Left colon (tissue), 2 donors: Measurements from ENCODE around the gene COL6A3. TPM values are rescaled to one million over a fixed set of nuclear protein-coding genes. Genes with fewer than 3 reads are reported as not detected.
"Not testable (repeated sequence)": the region's sequence is repeated elsewhere in the genome, so short reads cannot be mapped to it uniquely, and the experiment has no call there.

Experiments
- ATAC-seq: fragments of 200-7000 bp; cut with Tn5 transposase; one replicate; pipeline ENCODE4 v1.9.1; 2020; ENCODE audit warnings: mild to moderate bottlenecking, moderate library complexity
- DNase-seq, 2 donors: peaks; one replicate each; pipeline ENCODE4 v3.0.0-alpha.2; 2020
- intact Hi-C, 2 donors: fragments of 100-400 bp; cut with DNase I in 1 of 2; cut with micrococcal nuclease in 1 of 2; formaldehyde crosslinking; loops; one replicate each; pipeline versions ENCODE4 v1.11.2 to v1.14.0; 2022; cut with DNase I, micrococcal nuclease
- total RNA-seq, 2 donors: library from RNA; stranded (reverse); fragmentation: NEBNext Ultra II Directional; extraction: Animal tissue kit (Norgen Biotek cat#: 25700); gene quantifications; one replicate each; pipeline ENCODE4 v1.2.1, GENCODE V29; 2021
- donor health status: DM: no; HTN: no; CAD: no.
- donor health status: DM: yes; HTN: yes; CAD: no.

Gene COL6A3
- total RNA-seq, 2 donors from 2014 or later, result 22.6 to 79.5 TPM

DNA sequence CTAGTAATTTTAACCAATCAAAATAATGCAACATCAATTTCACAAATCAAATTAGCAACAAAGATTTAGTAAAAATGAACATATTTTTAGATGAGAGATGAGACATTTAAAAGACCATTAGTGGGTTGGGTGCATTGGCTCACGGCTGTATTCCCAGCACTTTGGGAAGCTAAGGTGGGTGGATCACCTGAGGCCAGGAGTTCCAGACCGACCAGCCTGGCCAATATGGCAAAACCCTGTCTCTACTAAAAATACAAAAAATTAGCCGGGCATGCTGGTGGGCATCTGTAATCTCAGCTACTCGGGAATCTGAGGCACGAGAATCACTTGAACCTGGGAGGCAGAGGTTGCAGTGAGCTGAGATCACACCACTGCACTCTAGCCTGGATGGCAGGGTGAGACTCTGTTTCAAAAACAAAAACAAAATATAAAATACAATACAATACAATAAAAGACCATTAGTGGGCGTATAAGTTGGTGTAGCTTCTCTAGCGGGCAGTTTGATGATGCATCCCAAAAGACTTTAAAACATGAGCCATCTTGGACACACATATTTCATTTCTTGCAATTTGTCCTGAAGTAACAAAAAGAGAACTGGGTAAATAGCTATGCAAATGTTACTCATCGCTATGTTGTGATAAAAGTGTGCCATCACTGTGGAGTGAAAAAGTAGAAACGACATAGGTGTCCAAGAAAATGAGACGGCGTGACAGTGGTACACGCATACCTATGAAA is 101.8 kb downstream of the COL6A3 start:
- DNase-seq, result no peak
- no peak for ATAC-seq
- intact Hi-C loops, result no loop called here

- DNase-seq (no peak), ATAC-seq (no peak)
- intact Hi-C loops, result no loop called here
These were observed 103.3 kb downstream of the COL6A3 start for GRCh38 chr2:237310515-237311114.

GRCh38 chr2:237309416-237309815 is 104.5 kb downstream of the COL6A3 start:
- intact Hi-C loops, result no loop called here
- ATAC-seq, result no peak
- DNase-seq, result no peak

DNA sequence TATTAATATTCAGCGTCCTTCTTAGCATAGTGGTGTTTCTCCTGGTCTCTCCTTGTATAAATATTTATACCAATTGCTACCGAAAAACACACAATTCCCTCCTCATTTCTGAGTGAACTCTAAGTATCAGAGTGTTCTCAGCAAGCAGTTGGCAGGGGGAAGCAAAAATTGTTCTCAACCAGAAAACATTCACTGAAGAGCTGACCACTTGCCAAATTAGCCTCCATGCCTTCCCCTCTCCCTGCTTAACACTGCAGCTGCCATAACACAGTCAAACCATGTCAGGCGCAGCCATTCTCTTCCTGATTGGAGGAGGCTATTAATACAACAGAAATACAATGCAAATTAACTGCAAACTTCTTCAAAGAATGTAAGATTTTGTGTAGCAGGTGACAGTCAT is 105.0 kb downstream of the COL6A3 start:
- no peak for DNase-seq
- intact Hi-C loops, result no loop called here
- ATAC-seq, result no peak

GRCh38 chr2:237307474-237307873 is 106.5 kb downstream of the COL6A3 start:
- DNase-seq, result no peak
- no peak for ATAC-seq
- intact Hi-C loops, result no loop called here

DNA sequence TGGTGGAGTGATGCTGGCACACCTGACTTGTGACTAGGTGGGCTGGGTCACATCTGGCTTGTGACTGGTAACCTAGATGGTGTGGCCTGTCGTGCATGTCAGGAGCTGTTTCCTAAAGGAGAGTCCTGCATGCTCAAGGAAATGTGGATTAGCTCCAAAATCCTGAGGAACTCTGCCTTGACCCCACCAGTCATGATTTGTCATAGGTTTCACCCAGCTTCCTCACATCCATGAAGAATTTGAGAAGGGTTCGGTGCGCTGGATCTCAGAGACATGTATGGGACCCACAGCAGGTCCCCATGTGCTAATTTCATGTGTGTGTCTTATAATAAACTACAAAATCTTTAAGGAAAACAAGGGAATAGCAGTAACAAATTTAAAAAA is 107.2 kb downstream of the COL6A3 start:
- no peak for DNase-seq
- intact Hi-C loops, result no loop called here
- no peak for ATAC-seq

- DNase-seq (no peak), ATAC-seq (no peak)
- intact Hi-C loops, result no loop called here
These were observed 107.7 kb downstream of the COL6A3 start for GRCh38 chr2:237306083-237306786.

DNA sequence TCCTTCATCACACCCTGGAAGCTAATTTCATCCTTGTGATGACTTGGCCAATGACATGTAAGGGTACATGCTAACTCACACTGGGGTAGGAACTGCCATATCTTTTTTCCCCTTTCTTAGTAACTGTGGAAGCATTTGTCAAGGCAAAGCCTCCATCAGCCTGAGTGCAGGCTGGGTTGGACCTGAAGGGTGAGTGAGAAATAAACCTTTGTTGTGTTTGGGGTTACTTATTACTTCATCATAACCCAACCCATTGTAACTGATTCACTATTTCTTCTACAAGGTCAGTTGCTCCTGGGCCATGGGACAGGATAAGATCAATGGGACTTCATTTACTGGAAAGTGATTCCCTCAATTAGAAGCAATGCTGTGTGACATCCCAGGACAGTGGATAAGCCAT is 108.4 kb downstream of the COL6A3 start:
- intact Hi-C loops, result no loop called here
- no peak for ATAC-seq
- DNase-seq, result no peak

DNA sequence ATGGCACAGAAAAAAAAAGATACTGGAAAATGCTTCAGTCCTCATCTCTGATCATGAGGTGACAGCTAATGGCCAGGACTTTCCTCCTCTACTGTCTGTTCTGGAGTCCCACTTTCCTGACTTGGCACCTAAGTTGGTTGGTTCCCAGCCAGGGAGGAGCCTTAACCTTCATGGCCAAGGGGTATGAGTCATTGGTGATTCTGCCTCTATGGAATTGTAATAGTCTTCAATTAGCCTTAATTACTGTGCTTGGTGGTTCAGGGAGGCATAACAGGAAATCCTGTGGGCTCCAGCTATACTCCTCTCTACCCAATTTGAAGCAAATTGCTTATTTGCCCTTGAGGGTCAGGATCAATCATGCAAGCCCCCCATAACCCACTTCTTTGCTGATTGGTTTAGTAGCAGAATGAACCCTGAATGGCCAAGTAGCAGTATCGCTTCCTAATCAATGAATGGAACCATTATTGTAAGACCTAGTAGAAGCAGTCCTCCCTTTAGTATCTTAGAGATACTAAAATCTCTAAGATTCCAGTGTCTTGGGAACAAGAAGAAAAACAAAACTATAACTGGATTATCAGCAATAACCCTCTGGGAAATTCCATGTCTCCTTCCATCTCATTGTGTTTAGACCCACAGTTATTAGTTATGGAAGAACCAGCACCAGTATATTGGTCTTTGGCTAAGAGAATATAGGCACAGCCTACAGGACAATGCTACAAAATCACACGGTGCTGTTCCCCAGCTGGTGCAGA is 109.0 kb downstream of the COL6A3 start:
- intact Hi-C loops, result no loop called here
- no peak for DNase-seq
- ATAC-seq, result no peak

- ATAC-seq, DNase-seq, intact Hi-C loops: not testable (repeated sequence)
These were observed 110.7 kb downstream of the COL6A3 start for GRCh38 chr2:237303244-237303643.

- ATAC-seq (no peak), DNase-seq (no peak)
- intact Hi-C loops, result no loop called here
These were observed 112.4 kb downstream of the COL6A3 start for GRCh38 chr2:237301595-237301994.

- ATAC-seq, result no peak
- intact Hi-C loops, result no loop called here
- no peak for DNase-seq
These were observed 113.2 kb downstream of the COL6A3 start for GRCh38 chr2:237300739-237301138.

DNA sequence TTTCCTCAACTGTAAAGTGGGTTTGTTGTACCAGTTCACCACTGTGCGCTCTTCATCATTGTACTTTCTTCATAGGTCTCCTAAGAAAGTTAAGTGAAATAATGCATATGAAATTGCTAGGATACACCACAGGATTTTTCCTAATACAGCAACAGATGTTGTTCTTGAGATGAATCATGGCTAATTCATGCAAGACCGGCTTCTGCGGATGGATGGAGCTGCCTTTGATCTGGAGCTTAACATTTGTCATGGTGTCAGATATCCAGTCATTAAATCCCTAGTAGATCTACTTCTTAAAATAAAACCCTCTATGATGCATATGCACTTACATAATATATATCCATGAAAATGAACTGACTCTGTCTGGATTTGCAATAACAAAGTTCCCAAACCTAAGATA is 114.1 kb downstream of the COL6A3 start:
- no peak for DNase-seq
- intact Hi-C loops, result no loop called here
- no peak for ATAC-seq

GRCh38 chr2:237298151-237299118 is 115.5 kb downstream of the COL6A3 start:
- intact Hi-C loops, result no loop called here
- ATAC-seq (no peak), DNase-seq (no peak)

GRCh38 chr2:237297421-237298150 is 116.4 kb downstream of the COL6A3 start:
- ATAC-seq, result no peak
- intact Hi-C loops, result no loop called here
- no peak for DNase-seq

DNA sequence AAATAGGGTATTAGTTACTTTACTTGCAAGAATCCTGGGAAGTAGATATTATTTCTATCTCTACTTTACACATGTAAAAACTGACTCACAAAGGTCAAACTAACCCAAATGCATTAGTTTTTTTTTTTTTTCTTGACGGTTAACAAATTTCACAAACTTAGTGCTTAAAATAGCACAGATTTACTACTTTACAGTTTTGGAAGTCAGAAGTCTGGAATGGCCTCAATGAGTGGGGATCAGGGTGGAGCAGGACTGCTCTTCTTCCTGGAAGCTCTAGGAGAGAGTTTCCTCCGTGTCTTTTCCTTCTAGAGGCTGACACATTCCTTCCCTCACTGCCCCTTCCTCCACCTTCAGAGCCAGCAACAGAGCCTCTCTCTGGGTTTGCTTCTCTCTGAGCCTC is 117.2 kb downstream of the COL6A3 start:
- intact Hi-C loops, result no loop called here
- ATAC-seq (no peak), DNase-seq (no peak)

GRCh38 chr2:237295889-237296480 is 118.0 kb downstream of the COL6A3 start:
- intact Hi-C loops, result no loop called here
- ATAC-seq, result no peak
- DNase-seq, result no peak
